Endothelial cell (in vitro differentiated cells): Measurements from ENCODE around the gene PTPN14. TPM values are rescaled to one million over a fixed set of nuclear protein-coding genes. Genes with fewer than 3 reads are reported as not detected.

Source experiments
- DNase-seq: peaks from one replicate; pipeline ENCODE4 v3.0.0; 2021; ENCODE audit warnings: low spot score
- H3K27ac Mint-ChIP-seq: one replicate; pipeline ENCODE4 v1.8.0; 2021; ENCODE audit warnings: mixed read lengths, inconsistent platforms; ENCODE audit not compliant: unreplicated experiment
- H3K27me3 Mint-ChIP-seq: one replicate; pipeline ENCODE4 v1.8.0; 2021; ENCODE audit warnings: mild to moderate bottlenecking, moderate library complexity, mixed read lengths, inconsistent platforms; ENCODE audit not compliant: unreplicated experiment
- H3K36me3 Mint-ChIP-seq: one replicate; pipeline ENCODE4 v1.8.0; 2021; ENCODE audit warnings: mild to moderate bottlenecking, low read depth, mixed read lengths, inconsistent platforms; ENCODE audit not compliant: unreplicated experiment
- H3K4me1 Mint-ChIP-seq: one replicate; pipeline ENCODE4 v1.8.0; 2021; ENCODE audit warnings: mild to moderate bottlenecking, mixed read lengths, inconsistent platforms; ENCODE audit not compliant: unreplicated experiment
- H3K4me3 Mint-ChIP-seq: one replicate; pipeline ENCODE4 v1.8.0; 2021; ENCODE audit warnings: mild to moderate bottlenecking, mixed read lengths, inconsistent platforms; ENCODE audit not compliant: unreplicated experiment
- H3K9me3 Mint-ChIP-seq: one replicate; pipeline ENCODE4 v1.8.0; 2021; ENCODE audit warnings: mixed read lengths, inconsistent platforms; ENCODE audit not compliant: unreplicated experiment
- CTCF ChIP-seq: fragments of 200-600 bp; sonication (generic); IDR thresholded peaks from one replicate; pipeline ENCODE4 v1.5.0; 2021; ENCODE audit warnings: antibody characterized with exemption; ENCODE audit not compliant: unreplicated experiment
- total RNA-seq: library from RNA; stranded (reverse); fragmentation: NEBNext Ultra II Directional; extraction: Animal tissue kit (Norgen Biotek cat#: 25700); gene quantifications from one replicate; pipeline ENCODE4 v1.2.1, GENCODE V29; 2021; ENCODE audit not compliant: unreplicated experiment

The PTPN14 gene
- total RNA-seq, 1 donor from 2014 or later, result 46.3 TPM

DNA sequence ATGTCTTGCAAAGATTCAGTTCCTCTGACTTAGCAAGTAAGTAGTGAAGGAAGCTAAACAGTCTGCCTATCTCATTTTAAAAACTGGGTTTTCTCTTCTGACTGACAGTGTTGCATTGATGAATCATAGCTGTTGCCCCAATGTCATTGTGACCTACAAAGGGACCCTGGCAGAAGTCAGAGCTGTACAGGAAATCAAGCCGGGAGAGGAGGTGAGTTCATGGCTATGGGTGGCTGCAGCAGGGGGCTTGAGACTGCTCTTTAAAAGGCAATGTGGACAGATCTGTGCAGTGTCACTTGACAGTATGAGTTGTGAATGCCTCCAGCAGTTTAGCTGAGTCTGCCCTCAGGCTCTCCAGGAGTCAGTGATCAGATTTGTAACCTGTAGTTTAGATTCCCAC lies 223.9 kb downstream of the PTPN14 start:
- Mint-ChIP-seq H3K9me3 (no peaks in the 10 kb centered on the region), H3K27me3 (no peaks in the 10 kb centered on the region), H3K4me3 (no peak overlapping the region), H3K36me3 (peaks cover 6% of the 10 kb centered on the region), H3K4me1 (peaks cover 4% of the 10 kb centered on the region), H3K27ac (no peak overlapping the region)
- no peak for TF ChIP-seq CTCF
- no peak for DNase-seq

DNA sequence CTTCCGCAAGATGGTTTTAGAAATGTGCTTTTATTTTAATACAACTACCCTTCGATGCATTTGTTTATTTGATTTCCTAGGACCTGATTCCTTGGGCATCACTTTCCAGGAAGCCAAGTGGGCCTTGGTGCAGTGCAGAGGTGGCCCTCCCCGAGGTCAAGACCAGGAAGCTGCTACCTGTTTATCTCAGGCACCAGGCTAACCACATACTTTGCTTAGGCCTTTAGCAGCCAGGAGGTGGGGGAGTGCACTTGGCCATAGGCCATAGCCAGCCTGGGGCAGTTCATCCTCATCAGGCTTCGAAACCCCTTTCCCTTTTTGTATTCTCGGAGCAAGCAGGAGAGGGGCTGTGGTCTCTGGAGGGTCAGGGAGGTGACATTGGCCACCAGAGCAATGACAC lies 225.0 kb downstream of the PTPN14 start:
- H3K27ac Mint-ChIP-seq, result no peak overlapping the region
- DNase-seq, result no peak
- no peaks in the 10 kb centered on the region for H3K9me3 Mint-ChIP-seq
- peaks cover 11% of the 10 kb centered on the region for H3K36me3 Mint-ChIP-seq
- no peaks in the 10 kb centered on the region for H3K4me1 Mint-ChIP-seq
- no peak for TF ChIP-seq CTCF
- no peaks in the 10 kb centered on the region for H3K27me3 Mint-ChIP-seq
- no peak overlapping the region for H3K4me3 Mint-ChIP-seq

- Mint-ChIP-seq H3K27me3 (no peaks in the 10 kb centered on the region), H3K9me3 (no peaks in the 10 kb centered on the region)
These were observed 226.3 kb downstream of the PTPN14 start for GRCh38 chr1:214324896-214325800.

GRCh38 chr1:214321705-214322453 lies 229.5 kb downstream of the PTPN14 start:
- TF ChIP-seq CTCF, result no peak
- H3K36me3 Mint-ChIP-seq, result peaks cover 17% of the 10 kb centered on the region
- no peaks in the 10 kb centered on the region for H3K27me3 Mint-ChIP-seq
- peaks cover 19% of the 10 kb centered on the region for H3K4me1 Mint-ChIP-seq
- no peaks in the 10 kb centered on the region for H3K9me3 Mint-ChIP-seq
- H3K4me3 Mint-ChIP-seq, result no peak overlapping the region
- H3K27ac Mint-ChIP-seq, result no peak overlapping the region
- no peak for DNase-seq

More at GRCh38 chr1:214324896-214325800, 226.3 kb downstream of the PTPN14 start:
- Mint-ChIP-seq H3K27ac (no peak overlapping the region), H3K36me3 (peaks cover 12% of the 10 kb centered on the region), H3K4me3 (no peak overlapping the region), H3K4me1 (peaks cover under 1% of the 10 kb centered on the region)
- no peak for DNase-seq
- TF ChIP-seq CTCF, result no peak
